Muscle layer of duodenum (tissue), 2 donors: ENCODE measurements around the gene PCSK2.

Experiments
- H3K27ac ChIP-seq: one replicate; pipeline ENCODE4 v1.7.0; 2013; ENCODE audit warnings: mild to moderate bottlenecking, low read length
- H3K27me3 ChIP-seq: one replicate; pipeline ENCODE4 v1.7.0; 2013; ENCODE audit warnings: low read depth, mild to moderate bottlenecking, control low read depth, low read length
- H3K36me3 ChIP-seq, 2 donors: one replicate each; pipeline ENCODE4 v1.7.0; 2013; ENCODE audit warnings: low read length in 2 of 2, control low read depth in 1 of 2, mild to moderate bottlenecking in 1 of 2; ENCODE audit not compliant: insufficient read depth in 2 of 2, control insufficient read depth in 1 of 2
- H3K4me1 ChIP-seq, 2 donors: one replicate each; pipeline ENCODE4 v1.7.0; 2013; ENCODE audit warnings: low read length in 2 of 2, mild to moderate bottlenecking in 2 of 2, control low read depth in 1 of 2, moderate library complexity in 1 of 2; ENCODE audit not compliant: insufficient read depth in 2 of 2, control insufficient read depth in 1 of 2
- H3K4me3 ChIP-seq, 2 donors: one replicate each; pipeline ENCODE4 v1.7.0; 2013; ENCODE audit warnings: low read length in 2 of 2, low read depth in 1 of 2, mild to moderate bottlenecking in 1 of 2
- H3K9me3 ChIP-seq, 2 donors: one replicate each; pipeline ENCODE4 v1.7.0; 2013; ENCODE audit warnings: low read length in 2 of 2, control low read depth in 1 of 2, mild to moderate bottlenecking in 1 of 2; ENCODE audit not compliant: control insufficient read depth in 1 of 2
- donor health status: healthy.

The PCSK2 gene

DNA sequence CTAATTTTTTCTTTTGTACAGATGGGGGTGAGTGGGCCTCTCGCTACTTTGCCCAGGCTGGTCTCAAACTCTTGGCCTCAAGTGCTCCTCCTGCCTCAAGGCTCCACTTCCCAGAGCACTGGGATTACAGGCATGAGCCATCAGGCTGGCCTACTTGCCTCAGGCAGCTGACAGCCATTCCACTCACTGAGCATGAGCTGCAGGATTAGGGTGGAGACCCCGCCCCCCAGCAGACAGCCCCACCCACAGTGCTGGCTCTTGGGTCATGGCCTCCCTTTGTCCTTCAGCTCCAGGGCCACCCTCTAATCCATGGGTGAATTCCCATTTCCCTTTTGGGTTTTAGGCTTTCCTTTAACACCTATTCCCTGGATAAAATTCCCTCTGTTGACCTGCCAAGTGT is 222.2 kb downstream of the PCSK2 start:
- H3K4me3 ChIP-seq = no peak overlapping the region
- H3K27me3 ChIP-seq = no peaks in the 10 kb centered on the region
- H3K9me3 ChIP-seq = no peaks in the 10 kb centered on the region
- H3K27ac ChIP-seq = no peak overlapping the region
- no peaks in the 10 kb centered on the region for H3K36me3 ChIP-seq
- H3K4me1 ChIP-seq = no peaks in the 10 kb centered on the region

DNA sequence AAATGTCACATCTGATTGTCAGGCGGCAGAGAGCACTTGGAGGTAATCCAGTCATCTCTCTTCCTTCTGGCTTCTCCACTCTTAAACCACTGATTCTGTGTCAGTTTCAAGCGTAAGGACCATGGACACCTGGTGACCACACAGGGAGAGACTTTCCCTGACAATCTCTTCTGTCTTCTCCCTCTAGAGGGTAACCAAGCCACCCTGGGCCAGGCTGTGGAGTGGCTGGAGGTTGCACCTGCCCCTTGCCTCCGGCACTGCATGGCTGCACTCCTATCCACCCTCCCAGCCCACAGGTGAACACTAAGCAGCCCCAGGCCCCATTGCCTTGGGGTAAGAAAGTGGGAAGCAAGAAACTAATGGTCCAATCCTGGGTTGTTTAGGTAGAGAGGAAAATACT is 225.6 kb downstream of the PCSK2 start:
- no peaks in the 10 kb centered on the region for H3K27me3 ChIP-seq
- H3K27ac ChIP-seq = no peak overlapping the region
- H3K4me3 ChIP-seq = no peak overlapping the region
- H3K9me3 ChIP-seq = no peaks in the 10 kb centered on the region
- no peaks in the 10 kb centered on the region for H3K4me1 ChIP-seq
- no peaks in the 10 kb centered on the region for H3K36me3 ChIP-seq

DNA sequence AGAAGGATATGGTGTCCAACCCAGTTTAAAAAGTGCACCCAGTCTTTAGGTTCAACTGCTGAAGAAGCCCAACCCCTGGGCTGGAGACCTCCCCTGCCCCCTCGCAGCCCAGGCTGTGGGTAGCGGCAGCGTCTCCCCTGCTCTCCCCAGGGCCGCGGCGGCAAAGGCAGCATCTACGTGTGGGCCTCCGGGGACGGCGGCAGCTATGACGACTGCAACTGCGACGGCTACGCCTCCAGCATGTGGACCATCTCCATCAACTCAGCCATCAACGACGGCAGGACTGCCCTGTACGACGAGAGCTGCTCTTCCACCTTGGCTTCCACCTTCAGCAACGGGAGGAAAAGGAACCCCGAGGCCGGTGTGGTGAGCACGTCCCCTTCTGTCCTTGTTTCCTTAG is 226.8 kb downstream of the PCSK2 start:
- Histone ChIP-seq H3K27ac (no peak overlapping the region), H3K4me1 (no peaks in the 10 kb centered on the region), H3K36me3 (no peaks in the 10 kb centered on the region), H3K9me3 (no peaks in the 10 kb centered on the region), H3K27me3 (no peaks in the 10 kb centered on the region), H3K4me3 (no peak overlapping the region)

DNA sequence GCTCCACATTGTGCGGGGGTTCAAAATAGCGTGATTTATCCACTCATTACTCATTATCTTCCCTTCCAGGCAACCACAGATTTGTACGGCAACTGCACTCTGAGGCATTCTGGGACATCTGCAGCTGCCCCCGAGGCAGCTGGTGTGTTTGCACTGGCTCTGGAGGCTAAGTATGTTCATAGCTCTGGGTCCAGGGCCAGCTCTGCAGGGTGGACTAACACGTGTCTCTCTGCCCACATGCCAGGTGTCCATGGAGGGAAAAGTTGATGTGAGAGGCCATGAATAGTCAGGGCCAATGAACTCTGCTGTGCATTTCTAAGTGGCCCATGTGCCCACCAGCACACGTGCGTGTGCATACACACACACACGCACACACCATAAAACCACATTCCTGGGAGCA is 229.4 kb downstream of the PCSK2 start:
- Histone ChIP-seq H3K27me3 (no peaks in the 10 kb centered on the region), H3K27ac (no peak overlapping the region), H3K4me3 (no peak overlapping the region), H3K9me3 (no peaks in the 10 kb centered on the region), H3K36me3 (no peaks in the 10 kb centered on the region), H3K4me1 (no peaks in the 10 kb centered on the region)

DNA sequence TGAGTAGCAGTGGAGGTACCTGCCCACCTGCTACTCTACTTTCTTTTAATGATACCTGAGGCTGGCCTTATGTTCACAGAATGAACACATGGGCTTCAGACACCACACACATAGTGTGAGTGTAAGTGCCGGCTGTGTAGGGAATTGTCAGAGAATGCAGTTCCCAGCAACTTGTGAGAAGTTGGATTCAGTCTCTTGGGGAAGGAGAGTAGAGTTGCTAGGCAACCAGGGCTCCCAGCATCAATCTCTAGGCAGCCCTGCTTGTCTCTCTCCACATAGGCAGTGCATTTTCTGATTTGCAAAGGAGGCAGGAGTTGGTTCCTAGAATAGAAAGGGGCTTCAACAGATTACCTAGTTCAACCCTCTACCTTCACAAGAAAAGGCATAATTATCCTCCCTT is 230.2 kb downstream of the PCSK2 start:
- no peaks in the 10 kb centered on the region for H3K36me3 ChIP-seq
- H3K9me3 ChIP-seq = no peaks in the 10 kb centered on the region
- no peaks in the 10 kb centered on the region for H3K4me1 ChIP-seq
- H3K4me3 ChIP-seq = no peak overlapping the region
- H3K27me3 ChIP-seq = no peaks in the 10 kb centered on the region
- no peak overlapping the region for H3K27ac ChIP-seq

GRCh38 chr20:17457588-17458190 is 230.8 kb downstream of the PCSK2 start:
- no peak overlapping the region for H3K27ac ChIP-seq
- no peaks in the 10 kb centered on the region for H3K27me3 ChIP-seq
- no peaks in the 10 kb centered on the region for H3K9me3 ChIP-seq
- no peaks in the 10 kb centered on the region for H3K36me3 ChIP-seq
- H3K4me1 ChIP-seq = no peaks in the 10 kb centered on the region
- H3K4me3 ChIP-seq = no peak overlapping the region

GRCh38 chr20:17460119-17460518 is 233.3 kb downstream of the PCSK2 start:
- Histone ChIP-seq H3K4me1 (no peaks in the 10 kb centered on the region), H3K27me3 (no peaks in the 10 kb centered on the region), H3K4me3 (no peak overlapping the region), H3K27ac (no peak overlapping the region), H3K9me3 (no peaks in the 10 kb centered on the region), H3K36me3 (peaks cover 0 to under 1% of the 10 kb centered on the region in 2 donors)

- Histone ChIP-seq H3K27ac (no peak overlapping the region), H3K4me3 (no peak overlapping the region), H3K27me3 (no peaks in the 10 kb centered on the region), H3K36me3 (peaks cover 0 to 3% of the 10 kb centered on the region in 2 donors), H3K9me3 (no peaks in the 10 kb centered on the region), H3K4me1 (no peaks in the 10 kb centered on the region)
Measured at GRCh38 chr20:17461941-17462340, 235.1 kb downstream of the PCSK2 start.

GRCh38 chr20:17463711-17464110 is 236.9 kb downstream of the PCSK2 start:
- H3K27ac ChIP-seq = no peak overlapping the region
- H3K36me3 ChIP-seq = peaks cover 0 to 3% of the 10 kb centered on the region in 2 donors
- no peaks in the 10 kb centered on the region for H3K4me1 ChIP-seq
- H3K9me3 ChIP-seq = no peaks in the 10 kb centered on the region
- H3K27me3 ChIP-seq = no peaks in the 10 kb centered on the region
- no peak overlapping the region for H3K4me3 ChIP-seq

- no peak overlapping the region for H3K4me3 ChIP-seq
- peaks cover 0 to 3% of the 10 kb centered on the region in 2 donors for H3K36me3 ChIP-seq
- H3K9me3 ChIP-seq = no peaks in the 10 kb centered on the region
- H3K4me1 ChIP-seq = no peaks in the 10 kb centered on the region
- no peaks in the 10 kb centered on the region for H3K27me3 ChIP-seq
- no peak overlapping the region for H3K27ac ChIP-seq
Measured at GRCh38 chr20:17465236-17465635, 238.4 kb downstream of the PCSK2 start.

DNA sequence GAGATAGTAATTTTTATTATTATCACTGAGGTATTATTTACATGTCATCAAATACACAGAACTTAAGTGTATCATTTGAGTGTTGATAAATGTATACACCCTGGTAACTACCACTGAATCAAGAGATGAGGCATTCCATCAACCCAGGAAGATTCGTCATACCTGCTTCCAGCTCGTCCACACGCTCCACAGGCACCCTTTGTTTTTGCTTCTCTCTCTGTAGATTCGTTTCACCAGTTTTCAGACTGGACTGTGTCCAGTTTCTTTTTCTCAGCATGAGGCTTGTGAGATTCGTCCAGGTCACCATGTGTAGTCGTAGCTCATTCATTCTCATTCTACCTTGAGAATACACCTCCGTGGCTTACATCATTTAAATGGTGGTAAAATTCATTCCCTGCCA is 239.8 kb downstream of the PCSK2 start:
- H3K27ac ChIP-seq = no peak overlapping the region

GRCh38 chr20:17467120-17467655 is 240.3 kb downstream of the PCSK2 start:
- Histone ChIP-seq H3K27me3 (no peaks in the 10 kb centered on the region), H3K36me3 (peaks cover 0 to 3% of the 10 kb centered on the region in 2 donors), H3K4me3 (no peak overlapping the region), H3K4me1 (no peaks in the 10 kb centered on the region), H3K27ac (no peak overlapping the region), H3K9me3 (no peaks in the 10 kb centered on the region)

More for the DNA sequence above, 239.8 kb downstream of the PCSK2 start:
- no peaks in the 10 kb centered on the region for H3K27me3 ChIP-seq
- no peaks in the 10 kb centered on the region for H3K9me3 ChIP-seq
- peaks cover 0 to 3% of the 10 kb centered on the region in 2 donors for H3K36me3 ChIP-seq
- H3K4me1 ChIP-seq = no peaks in the 10 kb centered on the region
- no peak overlapping the region for H3K4me3 ChIP-seq
